CD4-positive, alpha-beta T cell treated with Interleukin-4 for 1 hour (primary cell): ENCODE measurements around the gene RNF123.

Source experiments
- DNase-seq, 2 donors: peaks; one replicate each; pipeline ENCODE4 v3.0.0-alpha.2; 2020 to 2022

RNF123 gene

DNA sequence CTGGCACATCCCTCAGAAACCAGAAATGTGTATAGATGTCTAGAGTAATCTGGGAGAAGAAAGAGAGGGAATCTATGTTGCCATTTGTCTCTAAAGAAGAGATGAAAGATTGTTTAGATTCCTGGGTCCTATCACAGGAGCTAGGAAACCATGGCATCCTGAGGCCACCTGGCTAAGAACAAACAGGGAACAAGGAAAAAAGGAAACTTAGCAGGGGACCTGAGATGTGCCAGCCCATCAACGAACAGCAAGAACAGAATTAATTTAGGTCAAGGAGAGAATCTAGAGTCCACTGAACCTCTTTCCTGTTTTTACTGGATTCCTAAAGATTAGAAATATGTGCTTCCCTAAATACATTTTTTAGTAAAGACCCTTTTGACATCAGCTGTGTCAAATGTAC is 66.7 kb downstream of the RNF123 start:
- DNase-seq = no peak

DNA sequence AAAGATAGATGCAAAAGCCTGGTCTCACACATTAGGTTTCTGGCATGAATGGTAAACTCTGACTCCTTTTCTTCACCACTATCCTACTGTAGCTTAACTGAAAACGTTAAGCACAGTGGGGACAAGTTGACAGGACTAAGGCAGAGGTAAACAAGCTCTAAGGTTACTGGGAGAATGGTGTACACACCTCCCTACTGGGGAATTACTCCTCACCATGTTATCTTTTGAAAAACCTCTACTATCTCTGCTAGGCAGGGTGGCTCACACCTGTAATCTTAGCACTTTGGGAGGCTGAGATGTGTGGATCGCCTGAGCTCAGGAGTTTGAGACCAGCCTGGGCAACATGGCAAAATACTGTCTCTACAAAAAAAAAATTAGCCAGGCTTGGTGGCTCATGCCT is 67.8 kb downstream of the RNF123 start:
- no peak for DNase-seq

DNA sequence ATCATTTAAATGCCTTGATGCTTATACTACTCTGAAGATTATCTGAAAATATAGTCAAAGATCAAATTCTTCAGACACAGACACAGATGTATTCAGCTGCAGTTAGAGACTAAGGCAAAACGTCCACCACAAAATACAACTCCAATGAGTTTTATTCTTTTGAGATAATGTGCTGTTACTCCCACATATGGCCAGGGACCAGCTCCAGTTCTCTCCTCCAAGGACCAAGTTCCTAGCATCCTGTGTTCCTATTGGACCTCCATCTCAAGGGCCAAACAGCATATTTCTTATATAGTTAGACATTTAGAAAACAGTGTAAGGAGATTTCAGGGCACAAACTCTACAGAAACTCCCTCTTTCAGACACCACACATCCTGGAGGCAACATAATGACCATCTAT is 69.9 kb downstream of the RNF123 start:
- DNase-seq = no peak

DNA sequence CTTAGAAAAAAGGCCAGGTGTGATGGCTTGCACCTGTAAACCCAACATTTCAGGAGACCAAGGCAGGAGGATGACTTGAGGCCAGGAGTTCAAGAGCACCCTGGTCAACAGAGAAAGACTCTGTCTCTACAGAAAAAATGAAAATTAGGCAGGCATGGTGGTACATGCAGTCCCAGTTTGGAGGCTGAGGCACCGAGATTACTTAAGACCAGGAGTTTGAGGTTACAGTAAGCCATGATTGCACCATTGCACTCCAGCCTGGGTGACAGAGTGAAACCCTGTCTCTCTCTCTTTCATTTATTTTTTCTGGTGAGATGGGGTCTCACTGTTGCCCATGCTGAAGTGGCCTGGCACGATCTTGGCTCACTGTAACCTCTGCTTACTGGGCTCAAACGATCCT is 72.3 kb downstream of the RNF123 start:
- no peak for DNase-seq

DNA sequence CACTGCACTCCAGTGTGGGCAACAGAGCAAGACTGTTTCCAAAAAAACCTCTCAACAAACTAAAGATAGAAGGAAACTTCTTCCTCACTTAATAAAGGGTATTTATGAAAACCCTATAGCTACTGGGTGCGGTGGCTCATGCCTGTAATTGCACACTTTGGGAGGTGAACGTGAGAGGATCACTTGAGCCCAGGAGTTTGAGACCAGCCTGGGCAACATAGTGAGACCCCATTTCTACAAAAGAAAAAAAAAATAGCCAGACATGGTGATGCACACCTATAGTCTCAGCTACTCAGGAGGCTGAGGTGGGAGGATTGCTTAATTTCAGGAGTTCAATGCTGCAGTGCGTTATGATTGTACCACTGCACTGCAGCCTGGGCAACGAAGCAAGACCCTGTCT is 74.6 kb downstream of the RNF123 start:
- no peak for DNase-seq

GRCh38 chr3:49769286-49769915 is 80.0 kb downstream of the RNF123 start:
- no peak for DNase-seq

DNA sequence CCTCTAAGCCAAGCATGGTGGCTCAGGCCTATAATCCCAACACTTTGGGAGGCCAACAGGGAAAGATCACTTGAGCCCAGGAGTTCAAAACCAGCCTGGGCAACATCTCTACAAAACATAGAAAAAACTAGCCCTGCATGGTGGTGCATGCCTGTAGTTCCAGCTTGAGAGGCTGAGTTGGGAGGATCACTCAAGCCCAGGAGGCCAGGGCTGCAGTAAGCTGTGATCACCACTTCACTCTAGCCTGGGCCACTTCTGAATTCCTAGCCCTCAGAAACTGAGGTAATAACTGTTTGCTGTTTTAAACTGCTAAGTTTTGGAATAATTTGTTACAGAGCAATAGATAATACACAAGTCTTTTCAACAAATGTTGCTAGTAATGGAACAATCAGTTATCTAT is 80.6 kb downstream of the RNF123 start:
- no peak for DNase-seq
